AG08396 (cell line): ENCODE results near the gene NLRP12.
A peak's percentile ranks its signal among the peaks of the same experiment; 100 is the strongest.
"Not testable (repeated sequence)": the region's sequence is repeated elsewhere in the genome, so short reads cannot be mapped to it uniquely, and the experiment has no call there.

Experiments
- DNase-seq: peaks from one replicate; pipeline ENCODE4 v3.0.0; 2012; ENCODE audit warnings: low spot score, mixed read lengths

Gene NLRP12

DNA sequence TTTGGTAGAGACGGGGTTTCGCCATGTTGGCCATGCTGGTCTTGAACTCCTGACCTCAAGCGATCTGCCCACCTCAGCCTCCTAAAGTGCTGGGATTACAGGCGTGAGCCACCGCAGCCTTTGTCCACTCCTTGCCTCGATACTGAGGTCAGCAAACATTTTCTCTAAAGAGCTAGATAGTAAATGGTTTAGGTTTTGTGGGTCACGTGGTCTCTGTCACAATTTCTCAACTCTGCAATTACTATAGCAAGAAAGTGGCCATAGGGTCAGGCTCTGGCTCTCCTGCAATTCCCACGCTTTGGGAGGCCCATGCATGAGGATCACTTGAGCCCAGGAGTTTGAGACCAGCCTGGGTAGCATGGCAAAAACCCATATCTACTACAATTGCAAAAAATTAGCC, 42.8 kb downstream of the NLRP12 start:
- not testable (repeated sequence) for DNase-seq

DNA sequence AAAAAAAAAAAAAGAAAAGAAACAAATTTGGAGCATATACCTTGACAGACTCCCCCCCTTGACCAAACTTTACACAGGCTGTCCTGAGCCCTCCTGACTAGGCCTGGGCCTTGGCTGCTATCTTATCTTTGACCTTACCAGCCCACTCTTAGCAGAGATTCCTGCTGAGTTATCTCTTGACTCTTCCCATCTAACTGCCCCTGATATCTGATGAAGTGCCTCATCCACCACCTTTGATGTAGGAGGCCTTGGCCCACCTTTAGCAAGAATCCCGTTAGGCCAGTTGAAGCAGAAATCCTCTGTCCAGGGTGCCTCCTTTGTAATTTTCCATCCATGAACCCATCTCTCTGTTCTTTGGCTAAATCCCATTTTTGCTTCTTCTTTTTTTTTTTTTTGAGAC, 43.6 kb downstream of the NLRP12 start:
- DNase-seq, result no peak

DNA sequence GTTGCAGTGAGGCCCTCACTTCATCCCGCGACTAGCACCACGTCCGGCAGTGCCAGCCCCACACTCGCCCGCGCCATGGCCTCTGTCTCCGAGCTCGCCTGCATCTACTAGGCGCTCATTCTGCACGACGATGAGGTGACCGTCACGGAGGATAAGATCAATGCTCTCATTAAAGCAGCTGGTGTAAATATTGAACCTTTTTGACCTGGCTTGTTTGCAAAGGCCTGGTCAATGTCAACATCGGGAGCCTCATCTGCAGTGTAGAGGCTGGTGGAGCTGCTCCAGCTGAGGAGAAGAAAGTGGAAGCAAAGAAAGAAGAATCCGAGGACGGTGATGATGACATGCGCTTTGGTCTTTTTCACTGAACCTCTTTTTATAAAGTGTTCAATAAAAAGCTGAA, 48.6 kb downstream of the NLRP12 start:
- no peak for DNase-seq

DNA sequence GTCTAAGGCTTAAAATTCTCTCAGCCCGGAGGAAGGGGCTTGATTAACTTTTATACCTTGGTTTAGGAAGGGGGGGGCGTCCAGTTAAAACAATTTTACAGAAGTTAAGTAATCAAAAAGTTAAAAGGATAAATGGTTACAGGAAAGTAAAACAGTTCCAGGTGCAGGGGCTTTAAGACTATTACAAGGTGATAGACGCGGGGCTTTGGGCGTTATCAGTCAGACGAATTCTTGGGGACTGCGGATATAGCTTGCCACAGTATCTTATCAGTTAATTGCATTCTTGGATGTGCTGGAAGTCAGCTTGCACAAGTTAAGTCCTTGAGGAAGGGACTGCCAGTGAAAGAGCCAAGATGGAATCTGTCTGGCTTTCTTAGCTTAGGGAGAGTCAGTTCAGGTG, 49.6 kb downstream of the NLRP12 start:
- DNase-seq, result not testable (repeated sequence)

DNA sequence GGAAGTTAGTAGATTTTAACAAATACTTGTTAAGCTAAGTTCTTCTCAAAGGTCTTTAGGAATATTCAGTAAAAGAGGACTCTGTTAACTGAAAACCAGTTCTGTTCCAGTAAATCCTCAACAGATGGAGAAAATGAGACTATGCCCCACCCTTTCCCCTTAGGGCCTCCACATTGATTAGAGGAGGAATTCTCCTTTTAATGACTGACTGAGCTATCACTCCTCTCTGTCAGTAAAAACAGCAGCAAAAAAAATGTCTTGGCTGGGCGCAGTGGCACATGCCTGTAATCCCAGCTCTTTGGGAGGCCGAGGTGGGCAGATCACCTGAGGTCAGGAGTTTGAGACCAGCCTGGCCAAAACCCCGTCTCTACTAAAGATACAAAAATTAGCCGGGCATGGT, 50.1 kb downstream of the NLRP12 start:
- DNase-seq, result no peak

DNA sequence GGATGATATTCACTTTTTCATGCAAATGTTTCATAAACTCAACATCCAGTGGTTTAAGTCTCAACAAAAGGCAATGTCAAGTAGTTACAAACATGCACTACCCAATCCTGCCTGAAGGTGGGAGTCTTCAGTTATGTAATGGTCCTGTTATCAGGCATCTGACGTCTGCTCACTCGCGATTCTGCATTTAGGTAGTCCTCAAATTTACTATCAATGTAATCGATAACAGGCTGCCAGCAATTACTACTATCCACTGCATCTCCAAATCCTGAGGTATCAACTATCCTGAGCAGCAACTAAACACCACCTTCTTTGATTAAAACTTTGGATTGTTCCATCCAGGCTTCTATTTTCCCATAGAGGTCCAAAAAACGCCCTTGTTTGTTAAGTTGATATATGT, 51.2 kb downstream of the NLRP12 start:
- DNase-seq, result peak; percentile 62

DNA sequence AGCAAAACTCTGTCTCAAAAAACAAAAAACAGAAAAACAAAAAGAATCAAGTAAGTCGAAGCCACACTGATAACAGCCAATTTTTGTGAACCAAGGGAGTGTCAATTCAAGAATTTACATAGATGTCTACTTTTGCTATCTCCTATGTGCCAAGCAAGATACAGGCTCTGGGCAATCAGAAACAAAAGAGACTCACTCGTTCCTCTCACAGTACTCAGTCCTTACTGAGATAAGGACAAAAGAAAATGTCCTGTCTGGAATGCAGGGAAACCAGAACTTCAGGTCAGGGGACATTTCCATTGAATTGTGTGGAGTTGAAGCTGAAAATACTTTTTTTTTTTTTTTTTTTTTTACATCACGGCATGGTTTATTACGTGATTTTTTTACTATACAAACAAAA, 53.0 kb downstream of the NLRP12 start:
- DNase-seq, result no peak

DNA sequence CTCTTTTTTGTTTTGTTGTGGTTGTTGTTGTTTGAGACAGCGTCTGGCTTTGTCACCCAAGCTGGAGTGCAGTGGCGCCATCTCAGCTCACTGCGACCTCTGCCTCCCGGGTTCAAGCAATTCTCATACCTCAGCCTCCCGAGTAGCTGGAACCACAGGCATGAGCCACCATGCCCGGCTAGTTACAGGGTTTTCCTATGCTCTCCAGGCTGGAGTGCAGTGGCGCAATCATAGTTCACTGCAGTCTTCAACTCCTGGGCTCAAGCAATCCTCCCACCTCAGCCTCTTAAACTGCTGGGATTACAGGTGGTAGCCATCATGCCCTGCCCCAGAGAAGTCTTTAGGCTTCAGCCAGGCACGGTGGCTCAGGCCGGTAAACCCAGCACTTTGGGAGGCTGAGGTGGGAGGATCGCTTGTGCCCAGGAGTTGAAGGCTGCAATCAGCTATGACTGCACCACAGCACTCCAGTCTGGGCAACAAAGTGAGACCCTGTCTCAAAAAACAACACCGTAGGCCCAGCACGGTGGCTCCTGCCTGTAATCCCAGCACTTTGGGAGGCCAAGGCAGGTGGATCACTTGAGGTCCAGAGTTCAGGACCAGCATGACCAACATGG, 54.3 kb downstream of the NLRP12 start:
- not testable (repeated sequence) for DNase-seq

DNA sequence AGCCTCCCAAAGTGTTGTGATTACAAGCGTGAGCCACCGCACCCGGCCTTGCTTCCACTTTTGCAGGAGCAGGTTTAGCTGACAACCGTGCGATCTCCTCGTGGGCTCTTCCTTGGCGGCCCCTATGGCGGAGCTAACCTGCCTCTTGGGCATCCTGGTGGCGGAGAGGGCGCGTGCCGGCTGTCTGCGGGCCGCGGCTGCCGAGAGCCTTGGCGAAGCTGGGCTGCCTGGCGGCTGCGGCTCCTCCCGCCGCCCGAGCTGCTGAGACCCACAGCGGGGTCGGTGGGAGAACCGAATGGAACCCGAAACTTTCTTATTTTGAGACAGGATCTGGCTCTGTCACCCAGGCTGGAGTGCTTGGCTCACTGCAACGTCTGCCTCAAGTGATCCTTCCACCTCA, 55.7 kb downstream of the NLRP12 start:
- DNase-seq, result no peak

DNA sequence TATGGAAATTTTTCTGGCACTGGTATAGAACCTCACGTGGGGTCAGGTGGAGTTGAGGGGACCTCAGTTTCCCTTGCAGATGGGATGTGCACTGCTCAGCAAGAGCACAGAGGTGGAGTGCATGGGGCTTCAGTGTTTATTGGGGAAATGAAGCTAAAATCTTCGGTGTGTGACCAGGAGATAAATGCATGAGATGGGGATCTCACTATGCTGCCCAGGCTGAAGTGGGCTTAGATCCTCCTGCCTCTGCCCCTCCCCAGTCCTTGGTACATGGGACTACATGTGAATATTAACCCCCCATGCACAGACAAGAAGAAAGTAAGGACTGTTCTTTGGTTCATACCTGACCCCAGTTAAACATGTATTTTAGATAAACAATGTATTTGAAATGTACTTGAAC, 65.1 kb downstream of the NLRP12 start:
- DNase-seq, result not testable (repeated sequence)
